GM19099 (cell line): ENCODE measurements around the gene ZSWIM8.

Source experiments
- POLR2A ChIP-seq: IDR thresholded peaks from 3 replicates; pipeline ENCODE4 v1.6.1; 2011; ENCODE audit warnings: low read depth; ENCODE audit not compliant: insufficient read length; ENCODE audit errors: extremely low read depth

ZSWIM8 gene

GRCh38 chr10:73803680-73804286, 18.4 kb downstream of the ZSWIM8 start:
- TF ChIP-seq POLR2A: no peak

GRCh38 chr10:73806176-73806950, 21.0 kb downstream of the ZSWIM8 start:
- TF ChIP-seq POLR2A: no peak

- no peak for TF ChIP-seq POLR2A
Measured at GRCh38 chr10:73807471-73807870, 22.1 kb downstream of the ZSWIM8 start.

- TF ChIP-seq POLR2A: no peak
Measured at GRCh38 chr10:73808021-73808815, 22.8 kb downstream of the ZSWIM8 start.

- no peak for TF ChIP-seq POLR2A
Measured at GRCh38 chr10:73809061-73809818, 23.8 kb downstream of the ZSWIM8 start.

- TF ChIP-seq POLR2A: no peak
Measured at GRCh38 chr10:73810358-73810734, 24.9 kb downstream of the ZSWIM8 start.

GRCh38 chr10:73810735-73811465, 25.5 kb downstream of the ZSWIM8 start:
- TF ChIP-seq POLR2A: no peak

GRCh38 chr10:73812657-73813056, 27.3 kb downstream of the ZSWIM8 start:
- TF ChIP-seq POLR2A: no peak

GRCh38 chr10:73813333-73813732, 27.9 kb downstream of the ZSWIM8 start:
- TF ChIP-seq POLR2A: no peak

GRCh38 chr10:73814276-73814895, 29.0 kb downstream of the ZSWIM8 start:
- no peak for TF ChIP-seq POLR2A

GRCh38 chr10:73814896-73815718, 29.7 kb downstream of the ZSWIM8 start:
- TF ChIP-seq POLR2A: no peak

- no peak for TF ChIP-seq POLR2A
Measured at GRCh38 chr10:73815719-73816030, 30.3 kb downstream of the ZSWIM8 start.
